Measurements from ENCODE around the gene AGBL5. TPM values are rescaled to one million over a fixed set of nuclear protein-coding genes. Genes with fewer than 3 reads are reported as not detected.
A peak's percentile ranks its signal among the peaks of the same experiment; 100 is the strongest.
"Not testable (repeated sequence)": the region's sequence is repeated elsewhere in the genome, so short reads cannot be mapped to it uniquely, and the experiment has no call there.

Gene AGBL5
- total and polyA plus RNA-seq, 5 experiments from 2014 or later, result 7.9 to 15.8 (median 9.3) TPM

GRCh38 chr2:27119330-27119670 lies 67.8 kb downstream of the AGBL5 start:
- POLR2A ChIA-PET, H3K36me3 Mint-ChIP-seq, DNase-seq, ATAC-seq, H3K9me3 Mint-ChIP-seq, H3K27ac Mint-ChIP-seq: not testable (repeated sequence)
- peak overlapping the region; percentile 67 to 89 (median 80) for H3K4me3 Mint-ChIP-seq
- H3K27me3 Mint-ChIP-seq, result peaks cover 8 to 25% (median 17%) of the 10 kb centered on the region in 5 donors
- H3K4me1 Mint-ChIP-seq, result peaks cover 11 to 29% (median 21%) of the 10 kb centered on the region in 4 donors

Other genes with a start within 250 kb of the AGBL5 start
- not detected for gene DPYSL5, start 203.5 kb upstream of the AGBL5 start, total RNA-seq
- not detected for gene DPYSL5, start 203.5 kb upstream of the AGBL5 start, polyA plus RNA-seq
- 1 to 10 TPM; 3.8 to 5.3 TPM for gene MAPRE3, start 81.0 kb upstream of the AGBL5 start, total RNA-seq
- 1 to 10 TPM; 1.4 to 1.6 (median 1.5) TPM for gene MAPRE3, start 81.0 kb upstream of the AGBL5 start, polyA plus RNA-seq
- gene TMEM214, start 18.7 kb upstream of the AGBL5 start, total RNA-seq, result 10 to 100 TPM; 60.0 to 60.9 TPM
- 10 to 100 TPM; 19.4 to 25.8 (median 20.8) TPM for gene TMEM214, start 18.7 kb upstream of the AGBL5 start, polyA plus RNA-seq
- gene OST4, start 20.0 kb downstream of the AGBL5 start, total RNA-seq, result 100 to 1,000 TPM; 246 to 268 TPM
- gene OST4, start 20.0 kb downstream of the AGBL5 start, polyA plus RNA-seq, result 100 to 1,000 TPM; 827 to 916 (median 901) TPM
- gene EMILIN1, start 26.9 kb downstream of the AGBL5 start, total RNA-seq, result under 1 TPM; 0.41 to 0.86 TPM
- 1 to 10 TPM in 1 of 3 donors, under 1 TPM in 2; 0.90 to 1.1 (median 0.98) TPM for gene EMILIN1, start 26.9 kb downstream of the AGBL5 start, polyA plus RNA-seq
- 1 to 10 TPM; 6.3 to 7.2 TPM for gene KHK, start 35.1 kb downstream of the AGBL5 start, total RNA-seq
- 1 to 10 TPM; 6.0 to 8.9 (median 6.1) TPM for gene KHK, start 35.1 kb downstream of the AGBL5 start, polyA plus RNA-seq
- gene CGREF1, start 67.5 kb downstream of the AGBL5 start, total RNA-seq, result under 1 TPM; 0.22 to 0.68 TPM
- under 1 TPM; 0.38 to 0.69 (median 0.40) TPM for gene CGREF1, start 67.5 kb downstream of the AGBL5 start, polyA plus RNA-seq
- gene ABHD1, start 72.1 kb downstream of the AGBL5 start, total RNA-seq, result 1 to 10 TPM; 2.1 to 2.7 TPM
- 1 to 10 TPM; 1.3 to 1.7 (median 1.4) TPM for gene ABHD1, start 72.1 kb downstream of the AGBL5 start, polyA plus RNA-seq
- gene PREB, start 83.0 kb downstream of the AGBL5 start, total RNA-seq, result 10 to 100 TPM; 35.9 to 43.3 TPM
- 10 to 100 TPM; 40.6 to 58.4 (median 51.1) TPM for gene PREB, start 83.0 kb downstream of the AGBL5 start, polyA plus RNA-seq
- not detected for gene PRR30, start 87.7 kb downstream of the AGBL5 start, total RNA-seq
- gene PRR30, start 87.7 kb downstream of the AGBL5 start, polyA plus RNA-seq, result not detected
- not detected for gene TCF23, start 97.3 kb downstream of the AGBL5 start, total RNA-seq
- not detected for gene TCF23, start 97.3 kb downstream of the AGBL5 start, polyA plus RNA-seq
- gene ATRAID, start 160.4 kb downstream of the AGBL5 start, total RNA-seq, result 100 to 1,000 TPM; 105 TPM
- 100 to 1,000 TPM; 299 to 388 (median 360) TPM for gene ATRAID, start 160.4 kb downstream of the AGBL5 start, polyA plus RNA-seq
- 10 to 100 TPM; 39.1 to 39.5 TPM for gene SLC5A6, start 160.6 kb downstream of the AGBL5 start, total RNA-seq
- 10 to 100 TPM; 14.3 to 17.8 (median 17.2) TPM for gene SLC5A6, start 160.6 kb downstream of the AGBL5 start, polyA plus RNA-seq
- gene CAD, start 165.7 kb downstream of the AGBL5 start, total RNA-seq, result 10 to 100 TPM; 52.8 to 59.7 TPM
- 10 to 100 TPM; 18.0 to 31.9 (median 27.7) TPM for gene CAD, start 165.7 kb downstream of the AGBL5 start, polyA plus RNA-seq
- gene SLC30A3, start 211.4 kb downstream of the AGBL5 start, total RNA-seq, result not detected
- under 1 TPM in 1 of 3 donors, not detected in 2; 0.13 TPM for gene SLC30A3, start 211.4 kb downstream of the AGBL5 start, polyA plus RNA-seq
- not detected for gene DNAJC5G, start 223.8 kb downstream of the AGBL5 start, total RNA-seq
- not detected for gene DNAJC5G, start 223.8 kb downstream of the AGBL5 start, polyA plus RNA-seq
- under 1 TPM in 1 of 2 experiments, not detected in 1; 0.19 TPM for gene TRIM54, start 230.8 kb downstream of the AGBL5 start, total RNA-seq
- gene TRIM54, start 230.8 kb downstream of the AGBL5 start, polyA plus RNA-seq, result not detected